Islet precursor cell (in vitro differentiated cells): ENCODE results near the gene ZNF511.

ENCODE experiments used
- DNase-seq: peaks from one replicate; pipeline ENCODE4 v3.0.0-alpha.2; 2018

Gene ZNF511

DNA sequence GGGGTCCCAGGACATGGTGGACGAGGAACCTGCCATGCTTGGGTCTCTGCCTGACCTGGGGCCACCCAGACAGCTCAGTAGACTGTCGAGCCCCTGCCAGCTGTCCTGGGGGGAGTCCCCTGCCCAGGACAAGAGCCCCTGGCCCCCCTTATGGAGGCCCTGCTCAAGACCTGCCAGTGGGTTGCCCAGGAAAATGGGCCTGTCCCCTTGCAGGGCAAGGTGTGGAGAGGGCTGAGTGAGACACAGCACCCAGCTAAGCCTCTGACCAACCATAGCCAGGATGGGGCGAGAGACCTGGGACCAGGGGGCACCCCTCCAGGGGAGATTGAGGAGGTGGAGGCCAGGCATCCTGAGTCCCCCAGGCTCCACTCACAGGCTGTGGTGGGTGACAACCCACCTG lies 47.3 kb downstream of the ZNF511 start:
- no peak for DNase-seq

DNA sequence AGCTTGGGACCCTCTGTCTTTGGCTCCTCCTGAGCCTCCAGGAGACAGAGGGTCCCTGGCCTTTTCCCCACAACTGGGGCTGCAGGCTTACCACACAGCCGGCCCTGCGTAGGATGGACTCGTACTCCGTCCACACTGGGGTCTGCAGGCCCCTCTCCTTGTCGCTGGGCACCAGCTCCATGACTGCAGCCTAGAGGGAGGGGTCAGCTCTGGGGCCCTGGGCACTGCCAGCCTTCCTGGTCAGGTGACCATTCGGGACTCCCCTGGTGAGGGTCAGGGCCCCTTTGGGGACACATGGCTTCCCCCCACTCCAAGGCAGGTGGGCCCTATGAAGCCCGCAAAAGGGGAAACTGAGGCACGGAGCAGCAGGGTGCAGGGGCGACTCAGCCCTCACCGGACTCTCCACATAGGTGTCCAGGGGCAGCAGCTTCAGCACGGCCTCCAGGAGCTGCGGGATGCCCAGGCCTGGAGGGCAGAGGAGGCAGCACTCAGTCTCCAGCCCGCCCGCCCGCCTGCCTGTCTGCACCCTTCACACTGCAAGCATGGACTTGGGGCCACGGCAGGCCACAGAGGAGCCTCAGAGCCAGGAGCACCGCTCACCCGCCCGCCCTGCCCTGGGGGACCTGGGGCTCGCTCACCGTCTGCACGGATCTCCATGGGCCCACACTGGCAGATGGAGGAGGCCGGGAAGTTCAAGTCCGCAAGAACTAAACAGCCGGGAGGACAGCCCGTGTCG lies 48.0 kb downstream of the ZNF511 start:
- no peak for DNase-seq

DNA sequence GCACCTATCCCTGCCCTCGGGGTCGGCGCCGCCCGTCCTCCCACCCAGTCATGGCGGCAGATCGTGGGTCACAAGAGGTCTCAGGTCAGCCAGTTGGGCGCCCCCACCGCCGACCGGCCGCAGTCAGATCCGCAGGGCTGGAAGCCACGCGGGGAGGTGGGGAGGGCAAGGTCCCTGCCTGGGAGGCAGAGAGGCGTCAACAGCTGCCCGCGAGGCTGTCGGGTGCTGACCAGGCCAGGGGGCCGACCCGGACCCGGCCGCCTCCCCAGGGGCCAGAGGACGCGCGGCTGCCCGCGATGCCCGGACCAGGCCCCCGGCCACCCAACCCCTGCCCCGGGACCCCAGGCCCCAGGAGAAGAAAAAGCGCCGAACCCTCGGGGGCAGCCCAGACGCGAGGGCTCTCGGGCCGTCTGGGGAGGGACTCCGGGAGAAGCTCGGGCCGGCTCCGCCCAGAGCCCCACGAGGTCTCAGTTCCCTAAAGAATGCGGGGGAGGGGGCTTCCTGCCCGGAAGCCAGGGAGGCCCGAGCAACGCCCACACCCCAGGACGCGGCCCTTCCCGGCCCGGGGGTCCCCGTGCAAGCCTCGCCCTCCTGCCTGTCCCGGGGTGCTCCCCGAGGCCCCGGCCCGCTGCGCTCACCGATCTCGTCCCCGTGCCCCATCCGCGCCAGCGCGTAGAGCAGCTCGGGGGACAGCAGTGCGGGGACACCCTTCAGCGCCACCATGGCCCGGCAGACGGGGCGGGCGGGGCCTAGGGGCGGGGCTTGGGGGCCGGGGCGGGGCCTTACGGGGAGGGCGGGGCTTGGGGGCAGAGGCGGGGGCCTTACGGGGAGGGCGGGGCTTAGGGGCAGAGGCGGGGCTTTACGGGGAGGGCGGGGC lies 48.8 kb downstream of the ZNF511 start, which contains the start of gene FUOM:
FUOM (minus strand) TSS at position 735 of the 877 bp plus-strand sequence; CDS start at position 723, 12 bp downstream.
- peak; percentile 92 for DNase-seq

DNA sequence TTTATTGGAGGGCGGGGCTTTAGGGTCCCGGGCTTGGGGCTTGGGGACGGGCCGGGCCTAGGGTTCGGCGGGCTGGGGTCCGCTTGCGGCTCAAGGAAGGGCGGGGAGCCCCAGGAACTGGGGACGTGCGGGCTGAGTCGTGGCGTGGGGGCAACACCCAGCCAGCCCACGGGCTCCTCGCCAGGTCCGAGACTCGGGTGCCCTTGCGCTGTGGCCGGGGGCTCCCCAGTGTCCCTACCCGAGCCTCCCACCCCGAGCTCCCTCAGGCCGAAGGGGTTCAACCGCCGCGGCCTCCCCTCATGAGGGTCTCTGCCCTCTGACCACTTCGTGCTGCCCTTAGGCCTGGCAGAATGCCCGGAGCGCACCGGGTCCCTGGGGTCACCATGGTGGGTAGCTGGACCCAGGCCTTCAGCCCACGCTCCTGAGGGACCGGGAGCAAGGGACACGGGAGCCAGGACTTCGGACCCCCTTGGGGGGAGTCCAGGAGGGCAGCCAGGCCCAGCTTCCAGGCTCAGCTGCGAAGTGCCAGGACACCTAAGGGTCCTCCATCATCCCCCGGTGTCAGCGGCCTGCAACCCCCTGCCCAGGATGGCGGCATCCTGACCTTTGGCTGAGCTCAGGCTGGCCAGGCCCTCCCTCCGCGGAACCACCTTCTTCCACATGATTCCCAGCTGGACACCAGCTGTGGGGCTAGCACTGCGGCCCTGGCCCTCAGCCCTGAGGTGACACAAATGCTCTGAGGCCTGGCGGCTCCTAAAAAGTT lies 49.6 kb downstream of the ZNF511 start:
- no peak for DNase-seq

DNA sequence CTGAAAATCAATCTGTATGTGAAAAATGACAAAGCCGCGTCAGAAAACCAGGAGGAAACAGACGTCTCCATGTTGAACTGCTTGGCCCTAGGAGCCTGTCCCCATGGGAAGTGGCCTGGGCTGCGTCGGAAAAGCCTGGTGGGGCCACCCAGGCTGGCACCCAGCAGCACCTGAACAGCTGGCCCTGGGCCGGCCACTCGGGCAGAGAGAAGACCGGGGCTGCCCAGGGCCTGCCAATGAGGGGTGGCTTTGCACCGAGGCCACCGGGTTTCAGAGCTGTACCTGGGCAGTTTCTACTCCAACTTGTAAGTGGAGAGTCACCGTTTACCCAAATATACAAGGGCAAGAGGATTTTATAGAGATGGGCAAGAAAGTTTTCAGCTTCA lies 50.2 kb downstream of the ZNF511 start:
- DNase-seq = no peak

DNA sequence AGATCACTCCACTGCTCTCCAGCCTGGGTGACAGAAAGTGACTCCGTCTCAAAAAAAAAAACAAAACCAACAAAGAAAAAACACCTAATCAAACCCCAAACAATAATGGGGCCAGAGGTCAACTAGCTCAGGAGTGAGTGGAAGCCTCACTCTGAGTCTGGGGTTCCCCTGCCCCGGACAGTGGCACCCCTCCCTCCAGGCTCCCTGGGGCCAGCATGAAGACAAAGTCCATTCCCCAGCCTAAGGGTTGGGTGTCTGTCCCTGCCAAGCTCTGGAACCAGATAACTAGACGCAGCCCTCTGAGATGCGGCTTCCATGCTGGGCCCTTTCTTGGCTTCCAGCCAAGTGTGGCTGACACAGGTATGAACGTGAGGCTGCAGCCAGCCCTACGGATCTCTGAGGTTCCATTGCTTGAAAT lies 50.8 kb downstream of the ZNF511 start:
- DNase-seq = no peak

DNA sequence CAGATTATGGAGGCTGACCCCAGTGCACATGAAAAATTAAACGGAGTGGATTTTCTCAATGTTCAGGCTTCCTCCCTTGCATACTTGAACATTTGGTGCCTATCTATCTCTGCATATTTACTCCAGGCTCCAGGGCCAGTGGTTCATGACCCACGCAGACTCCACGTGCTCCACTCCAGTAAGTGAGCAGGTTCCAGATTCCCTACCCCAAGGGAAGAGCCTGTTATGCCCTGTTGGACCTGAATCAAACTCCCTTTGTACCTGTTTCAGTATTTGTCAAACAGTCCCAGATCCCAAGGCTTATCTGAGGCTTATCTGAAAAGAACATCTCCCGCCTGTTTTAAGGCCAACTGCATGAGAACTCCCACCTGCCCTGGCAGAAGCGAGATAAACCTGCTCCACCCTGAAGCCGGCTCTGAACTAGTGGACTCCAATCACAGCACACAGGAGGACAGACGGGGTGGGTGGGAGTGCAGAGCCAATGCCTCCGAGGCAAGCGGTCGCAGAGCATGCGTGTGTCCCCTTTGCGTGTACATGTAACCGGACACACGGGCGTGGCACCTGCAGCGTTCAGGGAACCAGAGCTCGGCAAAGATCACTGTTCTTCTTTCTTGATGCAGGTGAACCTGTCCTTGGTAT lies 51.4 kb downstream of the ZNF511 start:
- no peak for DNase-seq

DNA sequence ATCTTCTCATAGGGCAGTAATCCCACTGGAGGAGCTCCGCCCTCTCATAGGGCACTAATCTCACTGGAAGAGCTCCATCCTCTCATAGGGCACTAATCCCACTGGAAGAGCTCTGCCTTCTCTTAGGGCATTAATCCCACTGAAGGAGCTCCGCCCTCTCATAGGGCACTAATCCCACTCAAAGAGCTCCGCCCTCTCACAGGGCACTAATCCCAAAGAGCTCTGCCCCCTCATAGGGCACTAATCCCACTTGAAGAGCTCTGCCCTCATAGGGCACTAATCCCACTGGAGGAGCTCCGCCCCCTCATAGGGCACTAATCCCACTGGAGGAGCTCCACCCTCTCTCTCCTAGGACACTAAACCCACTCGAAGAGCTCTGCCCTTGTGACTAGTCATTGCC lies 52.5 kb downstream of the ZNF511 start:
- no peak for DNase-seq

DNA sequence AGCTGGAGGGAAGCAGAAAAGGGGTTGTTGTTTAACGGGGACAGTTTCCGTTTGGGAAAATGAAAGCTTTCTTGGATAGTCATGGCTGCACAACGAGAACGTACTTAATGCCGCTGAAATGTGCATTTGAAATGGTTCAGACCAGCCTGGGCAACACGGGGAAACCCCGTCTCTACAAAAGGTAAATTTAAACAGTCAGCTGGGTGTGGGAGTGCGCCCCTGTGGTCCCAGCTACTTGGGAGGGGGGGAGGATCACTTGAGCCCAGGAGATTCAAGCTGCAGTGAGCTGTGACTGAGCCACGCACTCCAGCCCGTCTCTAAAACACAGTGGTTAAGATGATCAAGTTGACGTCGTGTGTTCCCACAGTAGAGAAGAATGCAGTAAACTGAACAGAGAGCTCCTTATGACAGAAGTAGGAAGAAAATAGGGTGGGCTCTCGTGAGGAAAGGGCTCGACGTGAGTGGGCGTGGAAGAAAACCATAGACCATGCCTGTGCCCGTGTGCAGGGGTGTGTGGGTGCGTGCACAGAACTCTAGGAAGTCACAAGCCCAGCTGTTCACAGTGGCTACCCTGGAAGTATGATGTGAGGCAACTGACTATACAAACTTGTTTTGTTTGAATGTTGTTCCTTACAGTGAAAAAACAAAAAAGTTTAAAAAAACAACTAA lies 53.2 kb downstream of the ZNF511 start:
- no peak for DNase-seq
